Measurements from ENCODE around the gene RPS6KA4. TPM values are rescaled to one million over a fixed set of nuclear protein-coding genes. Genes with fewer than 3 reads are reported as not detected.
A peak's percentile ranks its signal among the peaks of the same experiment; 100 is the strongest.

The RPS6KA4 gene
- total and polyA plus RNA-seq, 2 of the 13 experiments (the other 11 are each of a cell fraction or from before 2014, with no cell fraction given): 8.9 to 14.2 TPM

DNA sequence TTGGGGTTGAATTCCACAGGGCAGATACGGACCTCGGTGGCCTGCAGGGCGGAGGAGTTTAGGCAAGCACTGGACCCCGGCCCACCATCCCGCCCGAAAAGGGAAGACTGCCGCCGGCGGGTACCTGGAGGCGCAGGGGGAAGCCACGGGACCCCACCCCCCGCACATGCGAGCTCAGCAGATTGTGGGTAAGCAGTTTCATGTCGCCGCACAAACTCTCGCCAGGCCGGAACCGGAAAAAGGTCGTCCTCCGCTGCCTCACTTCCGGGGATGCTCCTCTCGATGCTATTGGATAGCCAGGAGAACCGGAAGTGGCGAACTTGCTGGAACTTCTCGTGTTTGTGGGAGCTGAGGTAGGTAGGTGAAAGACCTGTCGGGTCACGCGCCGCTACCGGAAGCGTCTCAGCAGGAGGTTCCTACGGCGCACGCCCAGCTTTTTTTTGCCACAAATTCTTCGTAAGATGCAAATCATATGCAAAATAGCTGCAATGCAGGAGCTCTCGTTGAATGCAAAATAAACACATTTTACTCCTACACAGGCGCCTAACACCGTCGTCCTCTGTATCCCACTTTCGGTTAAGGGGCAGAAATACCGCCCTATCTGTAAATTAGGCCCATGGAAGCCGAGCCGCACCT, 41.5 kb upstream of the RPS6KA4 start, which contains the start of gene TRMT112 (continued):
- no peak for TF ChIP-seq ZBTB43 (CRISPR knock-in tag; conservative IDR thresholded peaks at IDR 0.05)
- no peak for TF ChIP-seq ZNF10 (CRISPR knock-in tag; IDR thresholded peaks at IDR 0.05; ENCODE audit: borderline replicate concordance, low read depth)
- TF ChIP-seq, protein P1, sequence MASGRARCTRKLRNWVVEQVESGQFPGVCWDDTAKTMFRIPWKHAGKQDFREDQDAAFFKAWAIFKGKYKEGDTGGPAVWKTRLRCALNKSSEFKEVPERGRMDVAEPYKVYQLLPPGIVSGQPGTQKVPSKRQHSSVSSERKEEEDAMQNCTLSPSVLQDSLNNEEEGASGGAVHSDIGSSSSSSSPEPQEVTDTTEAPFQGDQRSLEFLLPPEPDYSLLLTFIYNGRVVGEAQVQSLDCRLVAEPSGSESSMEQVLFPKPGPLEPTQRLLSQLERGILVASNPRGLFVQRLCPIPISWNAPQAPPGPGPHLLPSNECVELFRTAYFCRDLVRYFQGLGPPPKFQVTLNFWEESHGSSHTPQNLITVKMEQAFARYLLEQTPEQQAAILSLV (CRISPR knock-in tag; IDR thresholded peaks at IDR 0.05; ENCODE audit: borderline replicate concordance): peak; percentile 72
- no peak for TF ChIP-seq ZSCAN25 (CRISPR knock-in tag; IDR thresholded peaks at IDR 0.05)
- no peak for TF ChIP-seq REL (CRISPR knock-in tag; conservative IDR thresholded peaks at IDR 0.05)
- TF ChIP-seq, protein P2, sequence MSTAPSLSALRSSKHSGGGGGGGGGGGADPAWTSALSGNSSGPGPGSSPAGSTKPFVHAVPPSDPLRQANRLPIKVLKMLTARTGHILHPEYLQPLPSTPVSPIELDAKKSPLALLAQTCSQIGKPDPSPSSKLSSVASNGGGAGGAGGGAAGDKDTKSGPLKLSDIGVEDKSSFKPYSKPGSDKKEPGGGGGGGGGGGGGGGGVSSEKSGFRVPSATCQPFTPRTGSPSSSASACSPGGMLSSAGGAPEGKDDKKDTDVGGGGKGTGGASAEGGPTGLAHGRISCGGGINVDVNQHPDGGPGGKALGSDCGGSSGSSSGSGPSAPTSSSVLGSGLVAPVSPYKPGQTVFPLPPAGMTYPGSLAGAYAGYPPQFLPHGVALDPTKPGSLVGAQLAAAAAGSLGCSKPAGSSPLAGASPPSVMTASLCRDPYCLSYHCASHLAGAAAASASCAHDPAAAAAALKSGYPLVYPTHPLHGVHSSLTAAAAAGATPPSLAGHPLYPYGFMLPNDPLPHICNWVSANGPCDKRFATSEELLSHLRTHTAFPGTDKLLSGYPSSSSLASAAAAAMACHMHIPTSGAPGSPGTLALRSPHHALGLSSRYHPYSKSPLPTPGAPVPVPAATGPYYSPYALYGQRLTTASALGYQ (CRISPR knock-in tag; IDR thresholded peaks at IDR 0.05): no peak
- TF ChIP-seq YY1 (IDR thresholded peaks at IDR 0.05; ENCODE audit: insufficient read depth, insufficient replicate concordance, low read depth, low read length): peak; percentile 56
- TF ChIP-seq ZNF75D (CRISPR knock-in tag; IDR thresholded peaks at IDR 0.05; ENCODE audit: borderline replicate concordance): no peak
- TF ChIP-seq MAF1 (CRISPR knock-in tag; IDR thresholded peaks at IDR 0.05; ENCODE audit: borderline replicate concordance): no peak
- no peak for TF ChIP-seq ZMYM2 (CRISPR knock-in tag; IDR thresholded peaks at IDR 0.05)
- no peak for TF ChIP-seq SMYD3 (CRISPR knock-in tag; IDR thresholded peaks at IDR 0.05)
- TF ChIP-seq NFE2L2 (IDR thresholded peaks at IDR 0.05; ENCODE audit: low read length): no peak
- no peak for TF ChIP-seq ZNF34 (CRISPR knock-in tag; IDR thresholded peaks at IDR 0.05; ENCODE audit: borderline replicate concordance)
- no peak for TF ChIP-seq ZXDC (CRISPR knock-in tag; IDR thresholded peaks at IDR 0.05)
- TF ChIP-seq TBP (CRISPR knock-in tag; IDR thresholded peaks at IDR 0.05): no peak
- TF ChIP-seq KAT2B (IDR thresholded peaks at IDR 0.05; ENCODE audit: borderline replicate concordance, low read depth, low read length): no peak
- TF ChIP-seq ZNF605 (CRISPR knock-in tag; IDR thresholded peaks at IDR 0.05): peak; percentile 56
- no peak for TF ChIP-seq SATB2 (CRISPR knock-in tag; IDR thresholded peaks at IDR 0.05)
- no peak for TF ChIP-seq PRPF4 (IDR thresholded peaks at IDR 0.05; ENCODE audit: low read depth, low read length, poor library complexity, severe bottlenecking)
- TF ChIP-seq HOMEZ (CRISPR knock-in tag; IDR thresholded peaks at IDR 0.05; ENCODE audit: low read depth): no peak; the same call in 1 of the 2 replicates
- no peak for TF ChIP-seq ZNF17 (CRISPR knock-in tag; IDR thresholded peaks at IDR 0.05)
- TF ChIP-seq PHB2 (IDR thresholded peaks at IDR 0.05; ENCODE audit: partially characterized antibody): no peak
